Mesendoderm (in vitro differentiated cells): ENCODE data around the gene SUV39H1.
A peak's percentile ranks its signal among the peaks of the same experiment; 100 is the strongest.
"Not testable (repeated sequence)": the region's sequence is repeated elsewhere in the genome, so short reads cannot be mapped to it uniquely, and the experiment has no call there.

Source experiments
- DNase-seq: peaks from one replicate; pipeline ENCODE4 v3.0.0; 2013
- H2AK5ac ChIP-seq: 2 replicates; pipeline ENCODE4 v1.6.1; 2013; ENCODE audit warnings: low read length, inconsistent platforms
- H2BK120ac ChIP-seq: 2 replicates; pipeline ENCODE4 v1.6.1; 2013; ENCODE audit warnings: low read depth, mild to moderate bottlenecking, low read length, moderate library complexity, mixed read lengths
- H2BK15ac ChIP-seq: replicated peaks from 2 replicates; pipeline ENCODE4 v1.6.1; 2013; ENCODE audit warnings: low read depth, mild to moderate bottlenecking, moderate library complexity
- H2BK5ac ChIP-seq: 2 replicates; pipeline ENCODE4 v1.6.1; 2013; ENCODE audit warnings: low read length, inconsistent platforms
- H3K18ac ChIP-seq: 2 replicates; pipeline ENCODE4 v1.6.1; 2013; ENCODE audit warnings: mild to moderate bottlenecking, low read length, mixed read lengths
- H3K23ac ChIP-seq: one replicate; pipeline ENCODE4 v1.6.1; 2013; ENCODE audit warnings: low read length
- H3K27ac ChIP-seq: 2 replicates; pipeline ENCODE4 v1.5.1; 2013; ENCODE audit warnings: low read depth, mild to moderate bottlenecking, inconsistent platforms, low read length, moderate library complexity
- H3K27me3 ChIP-seq: 2 replicates; pipeline ENCODE4 v1.6.1; 2013; ENCODE audit warnings: low read length, control low read depth, mild to moderate bottlenecking, inconsistent platforms; ENCODE audit not compliant: insufficient read depth, poor library complexity
- H3K36me3 ChIP-seq: 2 replicates; pipeline ENCODE4 v1.6.1; 2013; ENCODE audit warnings: low read length, inconsistent platforms; ENCODE audit not compliant: control insufficient read depth, insufficient read depth
- H3K4ac ChIP-seq: one replicate; pipeline ENCODE4 v1.6.1; 2013; ENCODE audit warnings: low read depth, mild to moderate bottlenecking, low read length, moderate library complexity
- H3K4me1 ChIP-seq: 2 replicates; pipeline ENCODE4 v1.6.1; 2013; ENCODE audit warnings: low read depth, low read length, inconsistent platforms; ENCODE audit not compliant: control insufficient read depth
- H3K4me2 ChIP-seq: 2 replicates; pipeline ENCODE4 v1.6.1; 2013; ENCODE audit warnings: low read length
- H3K4me3 ChIP-seq: 2 replicates; pipeline ENCODE4 v1.5.1; 2013; ENCODE audit warnings: mild to moderate bottlenecking, low read length
- H3K56ac ChIP-seq: one replicate; pipeline ENCODE4 v1.6.1; 2013; ENCODE audit warnings: low read length
- H3K79me1 ChIP-seq: 2 replicates; pipeline ENCODE4 v1.6.1; 2013; ENCODE audit warnings: low read length, inconsistent platforms
- H3K79me2 ChIP-seq: 2 replicates; pipeline ENCODE4 v1.6.1; 2013; ENCODE audit warnings: mild to moderate bottlenecking, low read length; ENCODE audit not compliant: control insufficient read depth, insufficient read depth
- H3K9ac ChIP-seq: 2 replicates; pipeline ENCODE4 v1.6.1; 2013; ENCODE audit warnings: low read length, inconsistent platforms
- H4K5ac ChIP-seq: one replicate; pipeline ENCODE4 v1.6.1; 2013; ENCODE audit warnings: low read length
- H4K8ac ChIP-seq: one replicate; pipeline ENCODE4 v1.6.1; 2013; ENCODE audit warnings: low read depth, mild to moderate bottlenecking, control low read depth, low read length, moderate library complexity
- WGBS: extraction: QIAGEN DNeasy Blood & Tissue Kit; methylation state at CpG from one replicate; pipeline ENCODE4 v1.1.7; 2013; ENCODE audit warnings: low lambda C conversion rate, missing lambda C conversion rate; ENCODE audit not compliant: insufficient coverage; ENCODE audit errors: extremely low coverage; 5-methylcytosine and 5-hydroxymethylcytosine counted together

The SUV39H1 gene

DNA sequence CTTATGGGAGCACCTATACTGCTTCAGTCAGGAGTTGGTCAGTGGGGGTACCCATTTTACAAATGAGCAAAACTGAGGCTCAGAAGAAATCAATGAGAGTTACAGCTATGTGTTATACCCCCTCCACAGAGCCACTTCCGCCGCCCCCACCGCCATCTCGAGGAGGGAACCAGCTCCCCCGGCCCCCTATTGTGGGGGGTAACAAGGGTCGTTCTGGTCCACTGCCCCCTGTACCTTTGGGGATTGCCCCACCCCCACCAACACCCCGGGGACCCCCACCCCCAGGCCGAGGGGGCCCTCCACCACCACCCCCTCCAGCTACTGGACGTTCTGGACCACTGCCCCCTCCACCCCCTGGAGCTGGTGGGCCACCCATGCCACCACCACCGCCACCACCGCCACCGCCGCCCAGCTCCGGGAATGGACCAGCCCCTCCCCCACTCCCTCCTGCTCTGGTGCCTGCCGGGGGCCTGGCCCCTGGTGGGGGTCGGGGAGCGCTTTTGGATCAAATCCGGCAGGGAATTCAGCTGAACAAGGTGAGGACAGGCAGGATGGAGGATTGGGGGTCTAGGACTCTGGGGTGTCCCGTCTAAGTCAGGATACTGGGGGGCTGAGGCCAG is 7.9 kb upstream of the SUV39H1 start:
- H3K9ac ChIP-seq: no peak overlapping the region
- no peak overlapping the region for H2AK5ac ChIP-seq
- H3K4me2 ChIP-seq: no peak overlapping the region
- no peak overlapping the region for H3K4me3 ChIP-seq
- H3K36me3 ChIP-seq: no peaks in the 10 kb centered on the region
- WGBS: no CpG with 5 or more reads among the region's 19 CpGs
- H3K27ac ChIP-seq: no peak overlapping the region
- H3K4me1 ChIP-seq: no peaks in the 10 kb centered on the region
- H2BK5ac ChIP-seq: no peak overlapping the region
- no peaks in the 10 kb centered on the region for H3K79me1 ChIP-seq
- no peak overlapping the region for H3K23ac ChIP-seq
- no peak overlapping the region for H2BK15ac ChIP-seq
- H3K56ac ChIP-seq: no peak overlapping the region
- H3K27me3 ChIP-seq: no peaks in the 10 kb centered on the region
- no peak overlapping the region for H3K18ac ChIP-seq
- no peak overlapping the region for H4K8ac ChIP-seq
- H3K4ac ChIP-seq: no peak overlapping the region
- H2BK120ac ChIP-seq: no peak overlapping the region
- H3K79me2 ChIP-seq: no peaks in the 10 kb centered on the region
- H4K5ac ChIP-seq: no peak overlapping the region
- DNase-seq: no peak

DNA sequence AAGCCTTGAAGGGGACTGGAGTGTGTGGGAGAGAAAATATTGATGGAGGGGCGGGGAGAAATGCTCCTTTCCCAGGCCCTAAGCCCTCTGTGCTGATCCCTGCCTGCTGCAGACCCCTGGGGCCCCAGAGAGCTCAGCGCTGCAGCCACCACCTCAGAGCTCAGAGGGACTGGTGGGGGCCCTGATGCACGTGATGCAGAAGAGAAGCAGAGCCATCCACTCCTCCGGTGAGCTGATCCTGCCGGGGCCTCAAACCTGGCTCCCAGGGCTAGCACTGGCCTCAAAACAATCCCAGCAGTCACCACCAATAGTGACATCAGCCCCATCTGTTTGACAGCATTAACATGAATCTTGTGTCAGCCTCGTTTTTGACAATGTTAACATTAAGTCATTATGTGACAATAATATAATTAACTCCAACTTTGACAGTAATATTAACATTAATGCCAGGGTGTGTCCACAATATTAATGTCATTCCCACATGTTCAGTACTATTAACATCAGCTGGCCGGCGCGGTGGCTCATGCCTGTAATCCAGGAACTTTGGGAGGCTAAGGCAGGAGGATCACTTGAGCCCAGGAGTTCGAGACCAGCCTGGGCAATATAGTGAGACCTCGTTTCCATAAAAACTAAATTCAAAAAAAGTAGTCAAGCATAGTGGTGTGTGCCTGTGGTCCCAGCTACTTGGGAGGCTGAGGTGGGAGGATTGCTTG is 7.2 kb upstream of the SUV39H1 start:
- Histone ChIP-seq H3K4ac (no peak overlapping the region), H3K23ac (no peak overlapping the region), H2BK5ac (no peak overlapping the region), H3K79me1 (no peaks in the 10 kb centered on the region), H3K18ac (no peak overlapping the region), H3K4me2 (no peak overlapping the region), H3K4me1 (no peaks in the 10 kb centered on the region), H3K27ac (no peak overlapping the region), H3K9ac (no peak overlapping the region), H2AK5ac (no peak overlapping the region), H2BK120ac (no peak overlapping the region), H4K5ac (no peak overlapping the region), H4K8ac (no peak overlapping the region), H3K36me3 (no peaks in the 10 kb centered on the region), H3K79me2 (no peaks in the 10 kb centered on the region), H3K56ac (no peak overlapping the region), H3K27me3 (no peaks in the 10 kb centered on the region), H3K4me3 (no peak overlapping the region), H2BK15ac (no peak overlapping the region)
- no peak for DNase-seq
- WGBS: no CpG with 5 or more reads among the region's 11 CpGs

- H3K4ac ChIP-seq, H3K23ac ChIP-seq, H3K4me3 ChIP-seq, H3K4me1 ChIP-seq, H3K36me3 ChIP-seq, H3K27me3 ChIP-seq, H2BK120ac ChIP-seq, H2BK5ac ChIP-seq, H2AK5ac ChIP-seq, H4K5ac ChIP-seq, H3K79me2 ChIP-seq, H3K56ac ChIP-seq, H3K79me1 ChIP-seq, DNase-seq, H3K9ac ChIP-seq, H2BK15ac ChIP-seq, H3K18ac ChIP-seq, H3K4me2 ChIP-seq, H3K27ac ChIP-seq, H4K8ac ChIP-seq: not testable (repeated sequence)
- no CpG with 5 or more reads among the region's 5 CpGs for WGBS
These were observed 4.8 kb upstream of the SUV39H1 start for GRCh38 chrX:48691746-48692145.

DNA sequence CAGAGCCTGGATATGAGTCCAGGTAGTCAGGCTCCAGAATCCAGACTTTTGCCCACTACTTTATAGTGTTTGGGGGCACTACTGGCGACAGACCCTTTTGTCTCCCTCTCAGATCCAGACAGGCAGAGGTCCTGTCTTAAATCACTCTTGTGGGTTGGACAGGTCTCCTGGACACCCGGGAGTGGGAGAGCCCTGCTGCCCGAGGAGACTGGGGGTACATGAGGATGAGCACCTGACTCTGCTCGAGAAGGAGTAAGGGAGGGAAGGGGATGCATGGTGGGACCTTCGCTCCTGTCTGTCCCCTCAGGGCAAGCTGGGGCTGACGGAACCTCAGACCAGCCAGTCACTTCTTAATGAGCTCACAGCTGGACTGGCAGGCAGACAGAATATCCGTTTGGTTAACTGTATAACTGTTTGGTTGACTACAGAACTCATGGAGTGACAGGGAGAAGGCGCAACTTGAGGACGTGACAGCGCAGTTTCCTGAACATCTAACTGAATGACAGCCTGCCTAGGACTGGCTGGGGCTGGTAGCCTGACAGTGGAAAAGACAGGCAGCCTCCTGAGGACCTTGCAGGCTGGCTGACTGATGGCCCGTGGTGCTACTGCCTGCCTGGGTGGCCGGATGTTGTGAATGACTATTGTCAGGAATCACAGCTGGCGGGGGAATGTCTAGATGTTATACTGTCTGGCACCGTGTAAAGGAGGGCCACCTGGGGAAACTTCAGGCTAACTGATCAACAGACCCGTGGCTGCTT is 1.6 kb upstream of the SUV39H1 start:
- no peak overlapping the region for H2BK5ac ChIP-seq
- no peak overlapping the region for H3K4ac ChIP-seq
- H4K5ac ChIP-seq: no peak overlapping the region
- no peak overlapping the region for H2BK15ac ChIP-seq
- H3K79me2 ChIP-seq: no peaks in the 10 kb centered on the region
- no peak overlapping the region for H3K23ac ChIP-seq
- no CpG with 5 or more reads among the region's 15 CpGs for whole genome bisulfite sequencing
- DNase-seq: no peak
- H3K4me1 ChIP-seq: no peaks in the 10 kb centered on the region
- H3K18ac ChIP-seq: no peak overlapping the region
- no peaks in the 10 kb centered on the region for H3K79me1 ChIP-seq
- H3K27ac ChIP-seq: no peak overlapping the region
- H3K27me3 ChIP-seq: no peaks in the 10 kb centered on the region
- no peak overlapping the region for H4K8ac ChIP-seq
- no peaks in the 10 kb centered on the region for H3K36me3 ChIP-seq
- H2AK5ac ChIP-seq: no peak overlapping the region
- H3K56ac ChIP-seq: no peak overlapping the region
- H2BK120ac ChIP-seq: no peak overlapping the region
- H3K9ac ChIP-seq: no peak overlapping the region
- H3K4me3 ChIP-seq: no peak overlapping the region
- H3K4me2 ChIP-seq: no peak overlapping the region

DNA sequence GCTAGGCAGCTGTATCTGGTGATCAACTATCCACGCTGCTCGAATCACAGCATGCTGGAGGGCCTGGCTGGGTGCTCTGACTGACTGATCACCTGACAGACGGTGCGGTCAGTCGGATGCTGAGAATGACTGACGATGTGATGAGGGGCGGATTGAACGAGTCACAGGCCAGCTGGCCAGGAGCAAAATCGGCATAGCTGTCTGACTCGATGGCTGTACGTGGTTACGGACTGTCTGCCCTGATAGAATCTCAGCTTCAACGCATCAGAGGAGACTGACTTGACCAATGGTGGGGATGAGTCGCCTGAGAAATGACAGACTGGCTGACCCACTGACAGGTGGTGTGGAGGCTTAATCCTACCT is 1.0 kb upstream of the SUV39H1 start:
- no CpG with 5 or more reads among the region's 14 CpGs for WGBS

More for the DNA sequence above, 1.0 kb upstream of the SUV39H1 start:
- Histone ChIP-seq H3K4me2 (no peak overlapping the region), H3K36me3 (no peaks in the 10 kb centered on the region), H4K5ac (no peak overlapping the region), H2BK120ac (no peak overlapping the region), H2AK5ac (no peak overlapping the region), H3K4me3 (no peak overlapping the region), H3K27me3 (no peaks in the 10 kb centered on the region), H3K9ac (peak overlapping the region; percentile 66), H3K4ac (no peak overlapping the region), H2BK5ac (no peak overlapping the region), H3K79me2 (no peaks in the 10 kb centered on the region), H4K8ac (no peak overlapping the region), H3K4me1 (no peaks in the 10 kb centered on the region), H3K56ac (no peak overlapping the region), H3K79me1 (no peaks in the 10 kb centered on the region), H3K23ac (no peak overlapping the region), H3K27ac (no peak overlapping the region), H3K18ac (no peak overlapping the region), H2BK15ac (no peak overlapping the region)
- DNase-seq: no peak
